HG03439 (cell line): ENCODE results near the gene GRIN2A.

Source experiments
- ATAC-seq: cut with Tn5 transposase; IDR thresholded peaks from one replicate; pipeline ENCODE4 v1.9.1; 2021; ENCODE audit warnings: mild to moderate bottlenecking, moderate library complexity; ENCODE audit not compliant: unreplicated experiment

Gene GRIN2A

DNA sequence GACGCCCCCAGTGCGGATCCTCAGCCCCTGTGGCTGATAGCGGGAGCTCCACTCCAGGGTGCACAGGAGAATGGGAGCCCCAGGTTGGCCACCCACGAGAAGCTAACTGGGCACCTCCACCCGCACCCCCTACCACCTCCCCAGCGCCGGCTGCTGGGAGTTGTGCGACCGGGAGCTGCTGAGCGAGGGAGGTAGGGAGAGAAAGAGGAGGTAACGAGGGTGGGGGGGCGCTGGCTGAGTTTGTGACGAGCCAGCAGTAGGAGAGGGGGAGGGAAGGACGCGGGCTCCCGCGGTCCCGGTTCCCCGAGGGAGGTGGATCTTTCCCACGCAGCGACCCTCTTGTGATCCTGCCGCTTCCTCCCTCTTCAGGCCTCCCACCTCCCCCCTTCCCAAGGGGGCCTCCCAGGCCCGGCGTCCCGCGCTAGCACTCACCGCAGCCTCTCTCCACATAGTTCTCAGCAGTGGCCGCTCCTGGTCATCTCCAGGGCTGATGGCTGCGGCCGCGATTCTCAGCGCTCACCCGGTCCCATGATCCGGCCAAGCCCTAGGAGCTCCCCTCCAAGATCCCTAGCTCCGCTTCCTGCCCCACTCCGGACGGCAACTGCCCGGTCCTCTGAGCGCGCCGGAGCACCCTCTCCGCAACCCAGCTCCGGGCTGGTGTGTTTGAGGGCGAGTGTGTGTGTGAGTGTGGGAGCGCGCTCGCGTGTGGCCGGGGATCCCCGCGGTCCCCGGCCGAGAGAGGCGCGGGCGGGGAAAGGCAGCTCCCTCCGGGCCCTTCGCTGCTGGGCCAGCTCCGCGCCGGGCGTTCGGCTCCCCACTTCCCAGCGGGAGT, at the start of gene GRIN2A:
TSS of gene GRIN2A (minus strand) at position 207 of the 832 bp plus-strand sequence. CDS start 2,017 bp downstream, outside the sequence.
- ATAC-seq, result no peak

DNA sequence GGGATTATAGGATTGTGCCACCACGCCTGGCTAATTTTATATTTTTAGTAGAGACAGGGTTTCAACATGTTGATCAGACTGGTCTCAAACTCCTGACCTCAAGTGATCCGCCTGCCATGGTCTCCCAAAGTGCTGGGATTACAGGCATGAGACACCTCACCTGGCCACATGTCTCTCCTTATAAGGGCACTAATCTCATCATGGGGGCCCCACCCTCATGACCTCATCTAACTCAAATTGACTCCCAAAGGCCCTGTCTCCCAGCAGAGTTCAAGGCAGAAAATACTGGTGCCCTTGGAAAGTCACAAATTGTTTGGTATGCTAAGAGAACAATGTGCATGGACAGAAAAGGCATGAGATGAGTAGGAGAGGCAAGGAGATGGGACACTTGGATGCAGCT, 49.3 kb upstream of the GRIN2A start:
- no peak for ATAC-seq

DNA sequence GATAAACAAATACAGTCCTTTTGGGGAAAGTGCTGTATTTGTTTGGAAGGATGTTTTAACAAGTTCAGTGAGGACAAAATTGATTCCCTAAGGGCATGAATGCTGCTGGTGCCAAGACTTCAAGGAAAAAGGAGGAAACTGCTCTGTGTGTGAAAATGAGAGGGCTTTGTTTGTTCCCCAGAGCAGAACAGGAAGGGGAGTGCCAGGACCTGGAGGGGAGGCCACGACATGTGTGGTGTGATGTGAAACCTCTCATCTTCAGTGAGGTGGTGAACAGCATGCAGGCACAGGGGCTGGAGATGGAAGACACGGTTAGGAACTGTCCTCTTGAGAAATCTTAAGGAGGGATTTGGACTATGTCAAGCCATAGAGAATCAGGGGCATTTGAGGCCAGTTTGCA, 46.6 kb upstream of the GRIN2A start:
- no peak for ATAC-seq

DNA sequence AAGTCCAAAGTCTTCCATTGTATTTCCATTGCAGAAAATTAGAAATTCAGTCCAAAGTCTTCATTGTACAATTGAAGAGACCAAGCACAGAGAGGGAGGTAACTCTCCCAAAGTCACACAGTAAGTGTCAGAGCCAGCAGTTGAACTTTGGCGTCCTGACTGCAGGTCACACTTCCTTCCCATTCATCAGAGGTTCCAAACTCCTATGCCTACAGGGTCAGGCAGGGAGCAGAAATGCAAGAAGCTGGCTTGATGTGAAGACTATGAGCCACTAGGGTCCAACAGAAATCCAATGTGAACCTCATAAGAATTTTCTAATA, 44.7 kb upstream of the GRIN2A start:
- ATAC-seq, result no peak

DNA sequence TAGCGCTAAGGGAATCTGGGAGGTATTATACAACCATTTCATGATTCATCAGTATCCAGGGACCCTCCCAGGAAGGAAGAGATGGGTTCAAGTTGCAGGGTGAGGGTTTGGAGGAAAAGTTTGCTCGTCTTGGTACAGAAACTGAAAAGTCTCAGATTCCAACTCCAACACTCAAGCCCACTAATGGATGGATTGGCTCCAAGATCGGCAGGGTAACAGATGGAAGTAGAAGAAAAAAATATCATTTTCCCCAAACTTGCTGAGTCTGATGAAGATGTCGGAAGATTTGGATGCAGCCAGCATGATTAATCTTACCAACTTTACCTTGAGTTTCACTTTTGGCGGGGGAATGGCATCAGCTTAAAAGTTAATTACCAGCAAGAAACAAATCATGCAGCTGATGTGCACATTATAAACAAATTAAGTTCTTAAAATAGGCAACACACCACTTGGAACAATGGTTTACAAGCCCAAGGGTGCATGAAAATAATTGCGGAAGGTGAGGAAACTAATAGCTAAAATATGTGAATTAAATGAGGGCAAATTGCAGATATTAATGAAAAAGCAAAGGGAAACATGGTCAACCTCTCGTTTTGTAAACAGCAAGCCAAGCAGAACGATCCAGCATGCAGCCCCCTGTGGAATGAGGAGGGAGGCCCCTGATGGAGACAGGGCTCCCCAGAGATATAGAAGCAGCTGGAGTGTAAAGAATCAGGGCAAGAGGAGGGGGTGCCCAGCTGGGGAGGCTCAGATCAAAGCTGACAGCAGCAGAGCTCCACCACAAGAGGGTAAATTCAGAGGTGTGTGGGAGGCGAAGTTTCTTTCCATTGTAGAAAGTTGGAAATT, 44.1 kb upstream of the GRIN2A start:
- no peak for ATAC-seq

DNA sequence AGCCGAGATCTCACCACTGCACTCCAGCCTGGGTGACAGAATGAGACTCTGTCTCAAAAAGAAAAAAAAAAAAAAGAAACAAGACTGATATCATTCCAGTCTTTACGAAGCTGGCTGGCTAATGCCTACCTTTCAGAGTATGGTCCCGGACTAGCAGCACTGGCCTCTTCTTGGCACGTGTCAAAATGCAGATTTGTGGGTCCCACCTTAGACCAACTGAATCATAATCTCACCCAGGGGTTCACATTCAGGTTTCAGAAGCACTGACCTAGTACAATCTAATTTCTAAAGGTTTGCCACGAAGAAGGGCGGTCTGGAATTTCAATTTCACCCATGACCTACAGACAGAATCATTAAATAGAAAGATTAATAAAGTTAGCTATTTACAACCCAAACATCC, 43.4 kb upstream of the GRIN2A start:
- ATAC-seq, result no peak

DNA sequence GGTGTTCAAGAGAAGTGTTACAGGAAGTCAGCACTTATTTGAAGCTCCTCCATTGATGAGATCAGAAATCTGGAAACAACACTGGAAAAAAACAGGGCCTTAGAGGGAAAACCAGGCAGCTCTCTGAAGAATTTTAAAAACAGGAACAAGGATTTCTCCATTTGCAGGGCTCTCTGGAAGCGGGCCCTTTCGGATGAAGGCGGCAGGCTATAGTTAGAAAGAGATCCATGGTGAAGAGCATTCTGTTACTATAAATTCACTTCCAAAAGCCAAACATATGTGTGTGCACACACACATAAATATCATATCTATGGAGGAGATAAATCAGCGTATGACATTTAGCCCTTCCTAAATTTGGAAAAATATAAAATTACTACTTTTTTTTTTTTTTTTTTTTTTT, 42.6 kb upstream of the GRIN2A start:
- ATAC-seq, result no peak

DNA sequence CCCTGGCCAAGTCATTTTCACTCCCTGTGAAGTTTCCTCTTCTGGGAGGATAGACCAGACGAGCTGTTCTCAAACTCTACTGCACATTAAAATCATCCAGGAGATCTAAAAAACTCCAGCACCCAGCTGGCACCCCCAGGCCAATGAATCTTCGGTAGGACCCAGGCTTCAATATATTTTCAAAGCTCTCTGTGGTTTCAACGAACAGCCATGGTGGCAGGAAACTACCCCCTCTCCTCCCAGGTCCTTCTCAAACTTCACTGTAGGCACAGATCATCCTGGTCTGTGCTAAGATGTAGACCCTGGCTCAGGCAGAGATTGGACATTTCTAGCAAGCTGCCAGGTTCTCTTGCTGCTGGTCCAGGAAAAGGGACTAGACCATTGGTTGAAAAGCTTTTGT, 38.7 kb upstream of the GRIN2A start:
- no peak for ATAC-seq

DNA sequence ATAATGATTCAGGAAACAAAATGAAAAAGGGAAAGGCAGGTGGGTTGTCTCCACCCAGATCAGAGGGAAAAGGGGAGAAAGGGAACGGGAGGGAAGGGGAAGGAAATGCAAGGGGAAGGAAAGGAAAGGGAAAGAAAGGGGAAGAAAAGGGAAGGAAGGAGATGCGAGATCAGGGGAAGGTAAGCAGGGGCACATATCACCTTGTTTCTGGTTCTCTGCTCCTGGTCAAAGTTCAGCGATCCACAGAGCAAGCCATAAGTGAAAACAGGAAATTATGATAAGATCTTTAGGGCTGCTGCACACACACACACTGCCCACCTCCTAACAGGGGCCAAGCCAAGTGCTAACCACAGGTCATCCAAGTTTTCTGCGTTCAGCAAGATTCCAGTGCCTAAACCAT, 37.5 kb upstream of the GRIN2A start:
- no peak for ATAC-seq

DNA sequence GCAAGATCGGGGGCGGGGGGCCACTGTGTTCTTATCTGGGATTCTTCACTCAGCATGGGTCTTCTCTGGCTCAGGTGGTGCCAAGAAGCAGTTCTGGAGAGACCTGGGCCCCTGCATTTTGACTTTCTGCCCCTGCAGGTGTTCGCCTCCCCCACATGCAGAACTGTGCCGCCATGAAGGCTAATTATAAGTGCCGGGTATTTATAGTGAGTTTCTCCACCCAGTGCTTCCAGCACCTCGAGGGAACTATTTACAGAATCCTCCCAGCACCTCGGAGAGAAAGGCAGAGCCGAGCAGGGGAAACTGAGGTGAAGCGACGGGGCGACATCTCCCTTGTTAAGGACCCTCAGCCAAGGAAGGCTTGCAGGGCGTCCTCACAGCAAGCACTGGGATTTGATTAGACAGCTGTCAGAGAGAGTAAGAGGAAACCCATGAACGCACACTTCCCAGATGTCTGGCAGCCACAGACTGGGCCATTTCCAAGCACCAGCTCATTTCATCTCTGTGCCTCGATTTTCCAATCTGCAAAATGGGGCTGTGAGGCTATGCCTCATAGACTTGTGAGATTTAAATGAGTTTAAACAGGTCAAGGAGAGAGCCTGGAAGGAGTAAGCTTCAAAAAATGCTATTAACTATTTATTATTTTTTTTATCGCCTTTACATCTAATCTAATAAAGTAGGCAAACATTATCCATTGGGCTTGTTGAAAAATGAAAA, 36.4 kb upstream of the GRIN2A start:
- ATAC-seq, result no peak

DNA sequence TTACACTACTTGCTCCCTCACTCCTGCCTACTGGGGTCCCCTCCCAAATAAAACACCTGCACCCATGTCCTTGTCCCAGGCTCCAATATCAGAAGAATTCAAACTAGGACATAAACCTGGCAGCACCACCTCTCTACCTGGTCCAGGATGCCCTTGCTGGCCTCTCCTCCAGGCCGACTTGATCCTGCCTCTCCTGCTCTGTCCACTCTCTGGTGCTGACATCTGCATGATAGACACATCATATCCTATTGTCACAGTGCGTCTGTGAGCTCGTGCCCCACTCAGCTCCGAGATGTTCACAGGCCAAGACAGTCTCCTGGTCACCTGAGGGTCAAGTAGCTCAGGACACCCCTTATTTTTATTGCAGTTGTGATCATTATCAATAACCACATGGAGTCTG, 31.5 kb upstream of the GRIN2A start:
- ATAC-seq, result no peak

DNA sequence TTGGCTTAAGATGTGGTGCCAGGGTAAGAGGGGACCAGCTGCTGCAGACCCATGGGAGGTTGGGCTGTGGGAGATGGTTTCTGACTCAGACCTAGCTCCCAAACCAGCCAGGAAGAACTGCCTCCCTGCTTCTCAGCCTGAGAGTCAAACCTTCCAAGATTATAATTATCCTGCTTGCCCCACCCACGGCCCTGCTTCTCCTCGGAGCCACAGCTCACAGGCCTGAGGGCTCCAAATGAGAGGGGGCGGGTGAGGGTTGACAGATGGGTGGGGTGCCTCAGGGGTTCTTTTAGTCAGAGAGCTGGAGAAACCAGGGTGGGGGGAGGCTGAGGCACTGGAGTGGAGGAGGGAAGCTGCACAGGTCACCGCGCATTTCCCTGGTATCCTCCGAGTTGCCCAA, 28.7 kb upstream of the GRIN2A start:
- ATAC-seq, result no peak

DNA sequence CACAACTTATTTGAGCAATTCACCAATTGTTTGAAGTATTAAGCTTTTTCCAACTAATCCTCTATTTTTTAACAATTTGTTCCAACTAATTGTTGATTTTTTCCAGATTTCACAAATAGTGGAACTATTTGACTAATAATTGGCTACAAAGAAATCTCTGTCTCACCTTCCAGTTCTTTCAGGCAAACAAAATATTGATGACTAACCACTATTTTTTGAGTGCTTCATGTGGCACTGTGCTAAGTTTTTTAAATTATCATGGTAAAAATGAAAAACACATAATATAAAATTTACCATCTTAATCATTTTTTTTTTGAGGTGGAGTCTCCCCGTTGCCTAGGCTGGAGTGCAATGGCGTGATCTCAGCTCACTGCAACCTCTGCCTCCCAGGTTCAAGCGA, 24.6 kb upstream of the GRIN2A start:
- no peak for ATAC-seq

DNA sequence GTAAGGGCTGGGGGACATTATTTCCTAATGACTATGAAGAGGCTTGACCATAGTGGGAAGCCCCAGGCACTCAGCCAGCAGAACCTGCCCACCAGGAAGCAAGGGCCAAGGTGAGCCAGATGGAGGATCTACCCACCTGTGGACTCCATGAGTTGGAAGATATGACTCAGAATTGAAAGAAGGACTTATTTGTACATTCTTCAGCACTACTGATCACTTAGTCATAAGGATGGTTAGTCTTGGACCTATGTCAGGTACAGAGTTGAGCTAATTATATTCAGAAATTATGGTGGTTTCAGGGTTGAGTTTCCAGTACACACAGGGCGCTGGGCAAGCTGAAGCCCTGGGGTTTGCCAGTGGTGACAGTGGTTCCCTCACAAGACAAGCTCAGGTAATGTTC, 24.0 kb upstream of the GRIN2A start:
- ATAC-seq, result peak; percentile 67

DNA sequence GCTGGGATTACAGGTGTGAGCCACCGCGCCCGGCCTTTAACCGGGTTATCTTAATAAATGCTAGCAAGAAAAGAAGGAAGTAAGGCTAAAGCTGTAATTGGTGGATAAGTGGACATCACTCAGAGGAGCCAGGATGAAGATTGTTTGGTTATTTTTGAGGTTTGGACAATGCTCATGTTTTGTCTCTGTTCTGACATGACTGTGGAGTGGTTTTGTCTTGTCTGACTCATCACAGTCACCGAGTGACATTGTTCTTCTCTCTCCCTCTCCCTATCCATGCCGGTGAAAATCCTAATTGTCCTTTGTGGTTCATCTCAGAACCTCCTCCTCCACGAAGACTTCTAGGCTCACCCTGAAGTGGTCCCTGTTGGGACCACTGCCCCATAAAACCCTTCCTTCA, 23.5 kb upstream of the GRIN2A start:
- no peak for ATAC-seq

DNA sequence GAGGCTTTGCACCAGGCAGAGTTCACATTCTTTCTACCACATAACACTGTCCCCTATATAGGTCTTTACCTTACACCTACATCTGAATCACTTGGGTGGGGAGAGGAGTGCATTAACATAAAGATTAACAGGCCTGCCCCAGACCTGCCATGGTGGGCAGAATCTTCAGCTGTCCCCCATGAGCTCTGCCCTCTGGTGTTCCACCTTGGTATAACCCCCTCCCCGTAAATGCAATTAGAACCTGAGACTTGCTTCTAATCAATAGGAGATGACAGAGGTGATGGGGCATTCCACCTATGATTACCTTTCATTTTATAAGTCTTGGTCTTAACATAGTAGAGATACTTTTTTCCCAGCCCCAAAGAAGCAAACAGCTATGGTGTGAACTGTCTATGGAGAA, 20.4 kb upstream of the GRIN2A start:
- no peak for ATAC-seq

DNA sequence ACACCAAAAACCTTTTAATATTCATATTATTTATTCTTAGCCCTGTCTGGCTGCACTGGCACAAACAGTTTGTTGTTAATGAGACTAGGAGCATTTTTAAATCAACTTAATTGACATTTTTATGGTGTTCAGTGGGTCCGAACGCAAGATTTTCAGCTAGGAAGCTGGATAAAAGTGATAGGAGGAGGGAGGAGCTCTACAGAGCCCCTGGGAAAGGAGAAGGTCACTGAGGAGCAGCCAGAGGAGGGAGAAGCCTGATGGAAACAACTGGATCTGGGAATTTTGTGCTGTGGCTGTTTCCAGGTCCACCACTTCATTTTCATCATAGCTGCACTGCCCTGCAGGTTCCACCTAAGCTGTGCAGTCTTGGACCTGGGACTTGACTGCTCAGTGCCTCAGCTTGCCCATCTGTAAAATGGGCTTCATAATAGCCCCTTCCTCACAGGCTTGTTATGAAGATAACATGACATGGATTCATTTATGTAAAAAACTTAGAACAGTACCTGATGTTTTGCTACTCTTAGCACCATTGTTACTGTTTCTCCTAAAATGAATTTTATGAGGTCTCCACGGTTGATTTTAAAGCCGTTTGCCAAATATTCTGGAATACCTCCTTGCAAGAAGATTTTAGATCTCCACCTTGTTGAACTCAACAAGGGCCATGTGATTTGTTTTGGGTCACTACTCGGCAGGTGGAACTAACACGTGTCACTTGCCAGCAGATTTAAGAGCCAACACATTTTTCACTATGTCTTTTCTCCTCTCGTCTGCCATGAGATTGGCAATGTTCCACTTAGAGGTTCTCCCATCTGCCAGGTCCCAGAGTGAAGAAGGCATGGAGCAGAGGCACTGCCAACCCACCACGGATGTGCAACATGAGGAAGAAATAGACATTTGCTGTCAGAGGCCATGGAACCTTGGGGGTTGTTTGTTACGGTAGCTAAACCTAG, 18.7 kb upstream of the GRIN2A start:
- ATAC-seq, result no peak

DNA sequence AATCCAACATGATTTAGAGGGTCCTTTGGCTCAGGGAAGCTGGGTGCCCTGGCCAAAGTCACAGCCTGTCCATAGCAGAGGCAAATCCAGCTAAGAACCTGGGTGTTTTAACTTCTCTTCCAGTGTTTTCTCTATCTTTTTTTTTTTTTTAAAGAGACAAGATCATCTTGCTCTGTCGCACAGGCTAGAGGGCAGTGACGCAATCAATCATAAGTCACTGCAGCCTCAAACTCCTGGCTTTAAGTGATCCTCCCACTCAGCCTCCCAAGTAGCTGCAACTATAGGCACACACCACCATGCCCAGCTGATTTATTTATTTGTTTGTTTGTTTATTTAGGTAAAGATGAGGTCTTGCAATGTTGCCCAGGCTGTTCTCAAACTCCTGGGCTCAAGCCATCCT, 14.8 kb upstream of the GRIN2A start:
- no peak for ATAC-seq

DNA sequence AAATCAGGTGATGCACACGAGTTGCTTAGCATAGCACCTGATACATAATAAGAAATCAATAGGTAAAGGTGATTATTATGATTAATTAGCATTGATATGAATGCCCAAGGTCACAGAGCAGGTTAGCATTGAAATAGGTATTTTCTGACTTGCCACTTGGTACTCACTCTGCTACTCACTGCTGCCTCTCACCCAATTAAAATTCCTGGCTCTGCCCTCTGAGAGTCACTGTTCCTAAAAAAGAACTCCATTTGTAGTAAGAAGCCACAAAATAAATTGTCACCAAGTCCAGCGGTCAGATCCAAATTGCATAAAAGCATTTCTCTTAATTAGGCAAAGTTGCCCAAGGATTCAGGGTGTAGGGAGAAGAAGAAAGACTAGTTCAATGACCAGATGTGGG, 8.9 kb upstream of the GRIN2A start:
- ATAC-seq, result no peak

DNA sequence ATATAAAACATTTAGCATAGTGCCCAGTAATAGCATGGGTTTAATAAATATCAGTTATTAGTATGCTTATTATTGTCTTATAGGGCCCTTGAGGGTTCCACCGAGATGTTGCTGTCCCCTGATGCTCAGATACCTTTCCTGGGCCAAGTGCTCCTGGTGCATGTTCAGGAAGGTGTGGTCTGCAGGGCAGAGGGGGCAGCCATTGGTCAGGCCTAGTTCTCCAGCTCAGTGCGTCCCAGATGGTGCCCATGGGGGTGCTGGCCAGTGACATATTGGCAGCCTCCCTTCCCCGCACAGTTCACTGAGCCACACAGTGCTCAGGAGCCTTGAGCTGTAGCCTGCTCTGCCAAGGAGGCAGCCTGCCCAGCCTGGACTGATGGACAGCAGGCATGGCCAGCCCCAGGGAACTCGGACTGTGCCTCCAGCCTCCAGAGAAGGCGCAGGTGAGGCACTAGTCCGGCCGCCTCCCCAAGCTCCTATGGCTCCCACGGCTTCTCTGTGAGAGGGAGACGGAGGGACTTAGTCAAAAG, 7.7 kb upstream of the GRIN2A start:
- no peak for ATAC-seq
